Measurements from ENCODE around the gene TSSK3.
"Not testable (repeated sequence)": the region's sequence is repeated elsewhere in the genome, so short reads cannot be mapped to it uniquely, and the experiment has no call there.

Gene TSSK3

GRCh38 chr1:32339363-32339978 lies 22.9 kb upstream of the TSSK3 start:
- DNase-seq, result no peak

GRCh38 chr1:32341186-32341757 lies 21.1 kb upstream of the TSSK3 start:
- DNase-seq, result no peak

DNA sequence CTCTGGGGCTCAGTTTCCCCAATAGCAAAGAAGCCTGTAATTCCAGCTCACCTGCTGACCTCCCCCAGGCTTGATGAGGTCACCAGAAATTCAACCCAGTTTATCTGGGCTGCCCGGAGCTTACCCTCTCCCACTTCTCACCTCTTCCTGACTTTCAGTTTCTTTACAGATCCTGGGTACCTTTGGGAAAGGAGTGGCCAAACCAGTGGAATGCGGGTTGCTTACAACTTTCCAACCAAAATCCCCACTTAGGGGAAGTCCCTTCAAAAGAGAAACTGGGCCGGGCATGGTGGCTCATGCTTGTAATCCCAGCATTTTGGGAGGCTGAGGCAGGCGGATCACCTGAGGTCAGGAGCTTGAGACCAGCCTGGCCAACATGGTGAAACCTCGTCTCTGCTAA lies 20.4 kb upstream of the TSSK3 start:
- no peak for DNase-seq

DNA sequence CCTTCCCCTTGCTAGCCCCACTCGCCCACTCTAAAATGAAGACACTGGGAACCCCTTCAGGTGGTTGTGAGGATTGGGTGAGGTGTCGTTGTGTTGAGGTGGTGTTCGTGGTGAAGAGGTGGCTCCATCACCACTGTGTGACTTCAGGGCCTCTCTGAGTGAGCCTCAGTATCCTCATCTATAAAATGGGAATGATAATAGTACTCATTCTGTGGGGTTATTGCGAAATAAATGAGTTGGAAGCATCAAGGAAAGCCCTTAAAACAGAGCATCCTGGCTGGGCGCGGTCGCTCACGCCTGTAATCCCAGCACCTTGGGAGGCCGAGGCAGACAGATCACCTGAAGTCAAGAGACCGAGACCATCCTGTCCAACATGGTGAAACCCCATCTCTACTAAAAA lies 19.6 kb upstream of the TSSK3 start:
- no peak for DNase-seq

DNA sequence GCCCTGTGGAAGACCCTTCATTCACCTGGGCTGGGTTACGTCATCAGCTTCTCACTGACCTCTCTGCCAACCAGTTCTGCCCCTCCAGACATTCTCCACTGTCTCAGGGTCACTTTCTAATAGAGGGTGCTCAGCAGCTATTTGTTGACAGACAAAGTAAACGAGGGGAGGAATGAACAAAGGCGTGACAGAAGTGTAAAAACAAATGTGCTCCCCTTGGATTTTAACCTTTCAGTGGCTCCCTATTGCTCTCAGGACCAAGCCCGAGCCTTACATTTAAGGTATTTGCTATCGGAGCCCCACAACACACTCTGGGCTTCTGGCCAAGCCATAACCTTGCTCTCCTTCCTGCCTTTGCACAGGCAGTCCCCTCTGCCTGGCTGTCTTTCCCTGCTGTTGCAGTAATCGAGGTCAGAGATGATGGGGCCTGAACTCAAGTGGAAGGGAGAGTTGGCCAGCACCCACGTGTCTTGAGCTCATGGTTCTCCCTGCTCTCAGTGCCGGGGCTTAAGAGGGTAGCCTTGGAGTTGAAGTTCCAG lies 17.0 kb upstream of the TSSK3 start:
- no peak for DNase-seq

GRCh38 chr1:32346532-32347157 lies 15.7 kb upstream of the TSSK3 start:
- no peak for DNase-seq

DNA sequence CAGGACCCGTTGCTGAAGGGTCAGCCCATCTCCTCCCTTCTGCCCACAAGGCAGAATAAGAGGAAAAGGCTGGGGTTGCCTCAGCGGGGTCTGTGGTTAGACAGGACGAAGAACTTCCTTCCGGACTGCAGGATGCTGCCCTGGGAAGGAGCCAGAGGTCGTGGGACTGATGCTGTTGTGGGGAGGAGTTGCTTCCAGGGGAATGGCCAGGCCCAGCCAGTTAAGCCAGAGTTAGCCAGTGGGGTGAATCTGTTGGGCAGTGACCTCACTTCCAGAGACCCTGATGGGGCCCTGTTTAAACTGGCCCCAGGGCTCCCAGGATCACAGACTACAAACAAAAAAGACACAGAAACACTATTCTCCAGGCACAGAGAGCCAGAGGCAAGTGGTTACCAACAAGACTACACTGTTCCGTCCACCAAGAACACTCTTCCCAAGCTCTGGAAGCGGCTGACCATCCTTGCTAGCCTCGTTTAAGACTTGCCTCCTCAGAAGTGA lies 13.1 kb upstream of the TSSK3 start:
- no peak for DNase-seq

DNA sequence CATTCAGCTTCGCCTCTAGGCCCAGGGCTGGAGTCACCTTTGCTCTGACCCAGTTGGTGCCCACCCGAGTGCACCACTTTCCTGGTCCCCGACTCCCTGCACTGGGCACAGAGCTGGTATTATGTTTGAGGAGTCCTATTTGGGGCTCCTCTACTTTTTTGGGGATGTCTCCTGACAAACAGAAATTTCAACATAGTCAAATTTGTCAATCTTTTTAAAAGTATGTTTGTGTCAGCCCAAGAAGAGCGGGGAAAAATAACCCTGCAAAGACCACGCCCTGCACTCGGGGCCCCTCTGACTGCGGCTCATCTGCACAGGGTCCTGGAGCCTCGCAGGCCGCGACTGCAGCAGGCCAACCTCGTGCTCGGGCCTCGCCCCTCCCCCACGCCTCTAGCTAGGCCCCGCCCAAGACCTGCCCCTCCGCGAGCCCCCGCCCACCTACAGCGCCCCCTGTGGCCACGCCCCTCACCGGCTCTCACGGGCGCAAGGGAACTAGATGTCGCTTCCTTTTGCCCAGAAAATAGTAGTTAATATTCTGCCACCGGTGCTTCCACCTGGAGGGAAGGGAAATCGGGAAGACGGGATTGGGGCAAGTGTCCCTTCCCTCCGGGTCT lies 11.4 kb upstream of the TSSK3 start:
- no peak for DNase-seq

- DNase-seq, result peak in 1 of 2 experiments; percentile 42
Measured at GRCh38 chr1:32351399-32352238, 10.7 kb upstream of the TSSK3 start.

GRCh38 chr1:32352239-32352745 lies 10.0 kb upstream of the TSSK3 start:
- DNase-seq, result no peak

GRCh38 chr1:32352831-32353383 lies 9.4 kb upstream of the TSSK3 start:
- no peak for DNase-seq

- DNase-seq, result no peak
Measured at GRCh38 chr1:32353431-32353830, 8.9 kb upstream of the TSSK3 start.

- DNase-seq, result no peak
Measured at GRCh38 chr1:32353886-32354570, 8.3 kb upstream of the TSSK3 start.

GRCh38 chr1:32355778-32356177 lies 6.6 kb upstream of the TSSK3 start:
- DNase-seq, result not testable (repeated sequence)

DNA sequence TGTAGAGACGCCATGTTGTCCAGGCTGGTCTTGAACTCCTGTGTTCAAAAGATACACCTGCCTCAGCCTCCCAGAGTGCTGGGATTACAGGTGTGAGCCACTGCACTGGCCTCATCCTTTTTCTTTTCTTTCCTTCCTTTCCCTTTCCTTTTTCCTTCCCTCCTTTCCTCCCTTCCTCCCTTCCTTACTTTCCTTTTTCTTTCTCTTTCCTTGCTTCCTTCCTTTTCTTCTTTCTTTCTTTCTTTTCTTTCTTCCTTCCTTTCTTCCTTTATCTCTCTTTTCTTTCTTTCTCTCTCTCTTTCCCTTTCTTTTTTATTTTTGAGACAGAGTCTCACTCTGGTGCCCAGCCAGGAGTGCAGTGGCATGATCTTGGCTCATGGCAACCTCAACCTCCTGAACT lies 5.9 kb upstream of the TSSK3 start:
- no peak for DNase-seq

GRCh38 chr1:32357614-32358013 lies 4.7 kb upstream of the TSSK3 start:
- no peak for DNase-seq

DNA sequence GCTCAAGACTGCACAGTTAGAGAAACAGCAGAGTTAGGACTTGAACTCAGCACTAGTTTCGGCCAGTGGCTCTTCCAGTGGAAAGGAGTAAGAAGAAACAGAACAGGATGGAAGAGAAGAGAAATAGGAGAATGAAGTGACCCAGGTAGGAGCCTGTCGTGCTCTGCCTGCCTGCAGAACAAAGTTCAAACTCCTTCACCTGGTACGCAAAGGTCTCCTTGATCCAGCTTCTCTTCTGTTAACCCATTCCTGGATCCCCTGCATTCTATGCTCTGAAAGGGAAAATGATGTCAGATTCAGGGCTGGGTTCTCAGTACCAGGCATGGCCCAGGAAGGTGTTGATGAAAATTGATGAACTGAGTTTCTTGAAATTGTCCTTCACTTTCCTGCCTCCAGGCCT lies 3.9 kb upstream of the TSSK3 start:
- no peak for DNase-seq

DNA sequence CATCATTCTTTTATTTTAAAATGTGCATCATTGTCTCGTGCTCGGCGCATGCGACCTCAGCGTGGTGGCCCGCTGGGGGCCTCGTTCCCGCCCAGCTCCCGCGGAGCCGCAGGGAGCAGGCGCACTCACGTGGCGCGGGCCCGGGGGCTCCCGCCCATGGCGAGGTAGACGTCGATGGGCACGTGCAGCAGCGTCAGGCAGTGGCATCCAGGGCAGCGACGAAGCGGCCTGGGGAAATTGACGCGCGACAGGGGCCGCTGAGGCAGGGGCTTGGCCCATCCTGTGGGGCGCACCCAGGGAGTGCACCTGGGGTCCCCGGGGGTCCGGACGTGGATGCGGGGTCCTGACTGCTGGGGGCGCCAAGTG lies 1.0 kb upstream of the TSSK3 start:
- DNase-seq, result no peak

DNA sequence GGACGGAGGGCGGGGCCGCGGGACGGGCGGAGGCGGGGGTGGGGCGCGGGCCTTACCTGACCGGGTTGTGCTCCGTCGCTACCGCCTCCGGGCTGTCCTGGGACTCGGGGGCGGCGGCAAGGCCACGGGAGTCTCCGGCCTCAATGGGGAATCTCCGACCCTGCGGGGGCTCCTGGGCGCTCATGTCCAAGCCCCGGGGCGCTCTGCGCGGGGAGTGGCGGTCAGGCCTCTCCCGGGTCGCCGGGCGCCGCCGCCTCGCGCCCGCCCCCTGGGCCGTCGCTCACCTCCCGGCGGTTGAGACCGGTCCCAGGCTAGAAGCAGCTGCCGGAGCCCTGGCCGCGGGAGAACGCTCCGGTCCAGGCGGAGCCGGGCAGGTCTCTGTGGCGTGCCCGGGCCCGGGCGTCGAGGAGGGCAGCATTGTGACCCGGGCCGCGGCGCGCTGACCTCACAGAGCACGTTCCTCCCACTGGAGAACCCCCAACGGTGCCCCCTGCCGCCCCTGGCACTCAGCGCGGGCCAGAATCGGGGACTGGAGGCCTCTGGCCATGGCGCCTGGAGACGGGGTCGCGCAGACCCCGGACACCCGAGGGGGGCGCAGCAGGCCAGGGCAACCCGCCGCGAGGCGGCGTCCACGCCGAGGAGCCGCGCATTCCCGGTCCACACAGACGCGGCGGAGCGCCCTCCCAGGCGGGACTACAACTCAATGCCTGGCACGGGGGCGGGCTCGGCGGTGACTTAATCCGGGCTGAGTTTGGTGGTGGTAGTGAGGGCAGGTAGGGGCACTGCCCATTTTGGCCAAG lies 465 bp upstream of the TSSK3 start:
- DNase-seq, result no peak

DNA sequence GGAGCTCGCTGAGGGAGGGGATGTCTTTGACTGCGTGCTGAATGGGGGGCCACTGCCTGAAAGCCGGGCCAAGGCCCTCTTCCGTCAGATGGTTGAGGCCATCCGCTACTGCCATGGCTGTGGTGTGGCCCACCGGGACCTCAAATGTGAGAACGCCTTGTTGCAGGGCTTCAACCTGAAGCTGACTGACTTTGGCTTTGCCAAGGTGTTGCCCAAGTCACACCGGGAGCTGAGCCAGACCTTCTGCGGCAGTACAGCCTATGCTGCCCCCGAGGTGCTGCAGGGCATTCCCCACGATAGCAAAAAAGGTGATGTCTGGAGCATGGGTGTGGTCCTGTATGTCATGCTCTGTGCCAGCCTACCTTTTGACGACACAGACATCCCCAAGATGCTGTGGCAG lies 1.4 kb downstream of the TSSK3 start:
- no peak for DNase-seq

- DNase-seq, result no peak
Measured at GRCh38 chr1:32364836-32365235, 2.5 kb downstream of the TSSK3 start.
